Left lobe of liver (tissue), 2 donors: ENCODE measurements around the gene KCNN3. TPM values are rescaled to one million over a fixed set of nuclear protein-coding genes. Genes with fewer than 3 reads are reported as not detected.
"Not testable (repeated sequence)": the region's sequence is repeated elsewhere in the genome, so short reads cannot be mapped to it uniquely, and the experiment has no call there.

Experiments
- ATAC-seq: fragments of 200-7000 bp; cut with Tn5 transposase; one replicate; pipeline ENCODE4 v1.9.1; 2020; ENCODE audit warnings: mild to moderate bottlenecking, moderate library complexity
- DNase-seq: peaks from one replicate; pipeline ENCODE4 v3.0.0-alpha.2; 2020; ENCODE audit warnings: low spot score
- total RNA-seq: library from RNA; stranded (reverse); gene quantifications from one replicate; pipeline ENCODE4 v1.2.1, GENCODE V29; 2021
- donor health status: DM: no; HTN: no; CAD: no; lungs with moderate emphysema.
- donor health status: DM: no; HTN: yes; CAD: no.

KCNN3 gene
- total RNA-seq, result 0.23 TPM

DNA sequence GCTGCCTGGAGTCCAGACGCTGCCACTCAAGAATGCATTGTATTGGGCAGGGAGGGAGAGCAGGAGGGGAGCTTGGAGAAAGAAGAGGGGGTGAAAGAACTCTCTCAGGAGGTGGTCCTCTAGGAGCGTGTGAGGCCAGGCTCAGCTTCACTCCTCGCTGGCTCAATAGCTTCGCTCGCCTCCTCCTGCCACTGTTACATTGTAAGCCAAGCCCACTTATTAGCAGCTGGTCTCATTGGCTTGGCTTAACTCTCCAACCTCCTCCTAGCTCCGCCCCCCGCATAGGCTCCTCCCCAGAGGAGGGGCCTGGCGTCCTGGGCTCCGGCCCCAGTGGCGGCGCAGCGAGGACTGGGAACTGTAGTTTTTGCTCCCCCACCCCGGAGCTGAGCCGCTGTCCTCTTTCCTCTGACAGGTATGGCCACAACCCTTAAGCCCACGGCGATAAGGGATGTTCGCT, at the start of gene KCNN3:
KCNN3 (minus strand) TSS at position 167 of the 457 bp plus-strand sequence. CDS start 317 bp downstream, outside the sequence.
- DNase-seq (peak; percentile 86), ATAC-seq (peak; percentile 99)

DNA sequence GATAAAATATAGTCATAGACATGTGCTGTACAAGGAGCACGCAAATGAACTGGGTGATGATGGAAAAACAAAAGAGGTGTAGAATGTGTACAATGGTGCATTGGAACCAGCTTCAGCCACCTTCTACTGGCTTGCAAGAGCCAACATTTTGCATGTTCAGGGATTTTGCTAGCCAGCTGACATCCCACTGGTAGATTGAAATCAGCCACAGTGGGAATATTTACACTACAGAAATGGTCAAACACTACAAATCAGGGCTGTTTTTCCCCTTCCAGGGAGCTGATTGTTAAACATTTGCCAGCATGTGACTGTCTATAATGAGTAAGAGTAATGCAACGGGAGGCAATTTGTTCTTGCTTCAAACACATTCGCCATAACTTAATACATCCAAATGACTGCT, 43.2 kb upstream of the KCNN3 start:
- ATAC-seq (no peak), DNase-seq (no peak)

DNA sequence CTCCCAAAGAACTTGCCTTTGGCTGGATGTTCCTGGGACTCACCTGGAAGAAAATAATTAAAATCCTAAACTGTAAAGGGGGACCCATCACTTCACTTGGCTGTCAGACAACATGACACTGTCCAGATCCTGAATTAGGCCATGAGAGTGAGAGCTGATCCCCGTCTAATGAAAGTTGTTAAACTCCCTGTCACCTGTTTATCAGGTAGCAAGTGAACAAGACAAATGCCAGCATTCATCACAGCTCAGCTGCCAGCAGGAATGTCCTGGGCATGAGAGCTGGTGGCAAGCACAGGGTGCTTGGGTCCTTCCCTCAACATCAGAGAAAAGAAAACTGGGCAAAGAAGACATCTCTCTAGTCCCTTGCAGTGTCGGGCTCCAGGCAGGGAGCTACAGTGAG, 42.7 kb upstream of the KCNN3 start:
- DNase-seq, result no peak

DNA sequence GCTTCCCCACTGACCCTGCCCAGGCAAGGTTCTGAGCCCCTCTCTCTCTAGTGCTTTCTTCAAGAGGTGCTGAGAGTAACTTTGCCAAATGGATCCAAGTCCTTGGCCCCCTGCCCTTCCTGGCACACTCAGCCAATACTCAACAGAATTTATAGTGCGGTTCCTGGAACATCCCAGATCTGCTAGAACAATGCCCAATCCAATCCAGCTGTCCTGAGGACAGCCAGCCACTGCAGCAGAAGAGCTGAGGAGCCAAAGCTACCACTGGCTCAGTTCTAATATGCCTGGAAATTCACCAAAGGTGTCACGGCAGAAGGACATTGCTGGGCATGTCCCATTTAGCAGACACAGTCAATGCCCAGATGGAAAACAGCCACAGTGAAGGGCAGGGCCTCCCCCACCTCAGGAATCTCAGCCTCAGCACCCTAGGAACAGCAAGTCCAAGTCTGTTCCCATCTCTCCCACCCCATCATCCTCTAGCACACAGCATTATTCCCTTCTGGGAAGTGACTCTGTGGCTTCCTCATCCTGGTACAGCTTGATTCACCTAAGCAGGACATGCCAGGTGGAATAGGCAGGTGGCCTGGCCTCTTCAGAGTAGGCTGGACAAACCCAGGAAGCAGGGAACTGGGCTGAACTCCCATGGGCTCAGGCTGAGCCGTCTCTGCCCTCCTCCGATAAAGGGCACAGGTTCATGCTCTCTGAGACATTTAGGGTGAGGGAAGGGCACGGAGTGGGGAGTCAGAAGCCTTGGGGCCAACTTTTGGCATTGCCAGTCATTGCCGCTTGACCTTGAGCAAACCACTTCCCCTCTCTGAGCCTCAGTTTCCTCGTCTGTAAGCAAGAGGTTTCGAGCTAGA, 41.8 kb upstream of the KCNN3 start:
- ATAC-seq (no peak), DNase-seq (no peak)

More for the DNA sequence above, 42.7 kb upstream of the KCNN3 start:
- no peak for ATAC-seq

DNA sequence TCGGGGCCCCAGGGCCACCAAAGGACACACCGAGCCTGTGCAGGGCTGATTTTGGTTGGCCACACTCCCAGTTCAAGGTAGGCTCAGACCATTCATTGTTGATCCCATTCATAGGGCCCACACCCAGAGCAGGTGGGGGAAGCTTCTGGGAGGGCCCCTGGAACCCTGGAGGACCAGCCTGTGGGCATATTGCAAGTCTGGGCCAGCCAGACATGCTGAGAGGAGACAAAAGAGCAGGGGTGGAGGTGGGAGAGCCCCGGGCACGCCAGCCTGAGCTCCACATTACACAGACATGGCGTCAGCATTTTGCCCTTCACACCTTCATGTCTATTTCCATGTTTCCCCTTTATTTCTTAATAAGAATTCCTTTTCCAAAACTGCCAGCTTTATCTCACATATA, 40.8 kb upstream of the KCNN3 start:
- no peak for ATAC-seq
- DNase-seq, result no peak

DNA sequence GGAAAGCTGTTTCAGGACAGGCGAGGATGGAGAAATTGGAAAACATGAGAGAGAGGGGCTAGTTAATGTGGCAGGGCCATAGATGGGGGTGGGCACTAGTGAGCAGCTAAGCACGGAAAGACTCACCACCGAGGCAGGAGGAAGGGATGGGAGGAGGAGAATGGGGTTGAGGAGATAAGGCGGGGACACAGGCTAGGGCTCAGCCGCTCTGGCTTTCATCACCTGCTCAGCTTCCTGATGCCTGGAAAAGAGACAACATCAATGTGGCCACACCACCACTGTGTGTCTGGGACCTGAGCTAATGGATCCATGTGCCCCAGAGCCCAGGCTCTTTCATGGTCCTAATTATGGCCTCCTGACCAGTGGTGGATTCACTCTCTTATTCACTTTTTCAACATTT, 38.9 kb upstream of the KCNN3 start:
- ATAC-seq (no peak), DNase-seq (no peak)

DNA sequence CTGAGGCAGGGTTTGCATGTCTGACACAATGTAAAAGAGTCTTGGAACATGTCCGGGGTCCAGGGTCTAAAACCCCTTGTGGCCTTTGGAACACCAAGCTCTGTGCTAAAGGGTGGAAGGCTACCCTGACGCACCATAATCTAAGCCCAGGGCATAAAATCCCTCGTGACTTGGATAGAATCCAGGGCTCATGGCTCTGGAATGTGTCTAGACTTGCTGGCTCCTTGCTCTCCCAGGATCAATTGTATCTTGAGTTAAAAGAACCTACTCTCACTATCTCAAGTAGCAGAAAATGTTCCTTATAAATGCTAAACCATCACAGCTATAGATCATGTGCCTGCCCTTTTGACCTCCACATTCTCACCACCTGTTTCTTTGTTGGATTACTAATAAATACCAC, 38.0 kb upstream of the KCNN3 start:
- ATAC-seq, DNase-seq: not testable (repeated sequence)

DNA sequence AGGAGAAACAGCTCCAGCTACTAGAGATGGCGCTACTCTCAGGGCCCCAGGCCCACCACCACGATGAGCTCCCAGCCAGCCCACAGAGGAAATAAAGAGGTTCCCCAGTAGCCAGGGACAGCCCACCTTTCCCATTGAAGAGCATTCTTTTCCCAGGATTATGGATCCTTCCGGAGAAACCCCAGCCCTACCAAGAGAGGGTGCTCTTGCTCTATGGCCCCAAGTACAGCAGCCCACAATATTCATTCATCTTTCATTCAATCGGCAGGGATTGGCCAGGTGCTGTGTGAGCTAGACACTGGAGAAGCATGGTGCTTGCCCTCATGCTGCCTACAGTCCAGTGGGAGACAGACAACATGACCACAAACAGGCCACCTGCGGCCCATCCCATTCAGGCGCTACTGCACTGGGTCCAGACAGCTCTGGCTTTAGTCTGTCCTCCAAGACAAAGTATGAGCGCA, 36.6 kb upstream of the KCNN3 start:
- DNase-seq (no peak), ATAC-seq (peak; percentile 97)

DNA sequence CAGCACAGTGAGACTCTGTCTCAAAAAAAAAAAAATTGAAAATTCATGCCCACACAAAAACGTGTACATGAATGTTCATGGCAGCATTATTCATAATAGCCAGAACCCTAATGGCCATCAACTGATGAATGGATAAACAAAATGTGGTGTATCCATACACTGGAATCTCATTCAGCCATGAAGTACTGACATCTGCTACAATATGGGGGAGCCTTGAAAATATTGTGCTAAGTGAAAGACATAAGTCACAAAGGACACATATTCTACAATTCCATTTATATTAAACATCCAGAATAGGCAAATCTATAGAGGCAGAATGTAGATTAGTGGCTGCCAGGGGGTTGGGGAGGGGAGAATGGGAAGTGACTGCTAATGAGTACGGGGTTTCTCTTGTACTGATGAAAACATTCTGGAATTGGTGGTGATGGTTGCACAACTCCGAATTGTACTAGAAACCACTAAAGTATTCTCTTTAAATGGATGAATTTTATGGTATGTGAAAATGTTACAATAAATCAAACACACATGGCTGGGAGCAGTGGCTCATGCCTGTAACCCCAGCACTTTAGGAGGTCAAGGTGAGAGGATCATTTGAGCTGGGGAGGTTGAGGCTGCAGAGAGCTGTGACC, 33.0 kb upstream of the KCNN3 start:
- ATAC-seq, result no peak
- DNase-seq, result no peak

DNA sequence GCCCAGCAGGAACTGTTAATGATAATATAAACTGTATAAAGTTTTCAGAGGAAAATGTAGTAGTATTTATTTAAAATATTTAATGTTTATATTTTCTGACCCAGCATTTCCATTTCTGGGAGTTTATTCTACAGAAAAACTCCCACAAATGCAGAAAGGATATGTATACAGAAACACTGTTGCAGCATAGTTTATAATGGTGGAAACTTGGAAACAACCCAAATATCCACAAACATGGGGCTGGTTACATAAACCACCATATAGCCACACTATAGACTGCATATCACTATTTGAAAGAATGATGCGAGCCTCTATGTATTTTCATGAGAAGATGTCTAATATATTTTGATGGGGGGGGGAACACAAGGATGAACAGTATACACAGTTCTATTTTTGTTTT, 31.5 kb upstream of the KCNN3 start:
- no peak for DNase-seq
- ATAC-seq, result no peak

DNA sequence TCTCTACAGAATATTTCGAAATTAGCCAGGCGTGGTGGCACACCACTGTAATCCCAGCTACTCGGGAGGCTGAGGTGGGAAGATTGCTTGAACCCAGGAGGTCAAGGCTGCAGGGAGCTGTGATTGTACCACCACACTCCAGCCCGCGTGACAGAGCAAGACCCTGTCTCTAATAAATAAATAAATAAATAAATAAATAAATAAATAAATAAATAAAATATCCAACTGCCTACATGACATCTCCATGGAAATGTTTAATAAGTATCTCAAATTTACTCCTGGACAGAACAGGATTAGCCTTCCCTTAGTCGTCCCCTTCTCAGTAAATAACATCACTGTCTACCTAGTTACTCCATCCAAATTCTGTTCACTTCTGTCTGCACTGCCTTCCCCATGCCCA, 29.0 kb upstream of the KCNN3 start:
- DNase-seq (no peak), ATAC-seq (no peak)

DNA sequence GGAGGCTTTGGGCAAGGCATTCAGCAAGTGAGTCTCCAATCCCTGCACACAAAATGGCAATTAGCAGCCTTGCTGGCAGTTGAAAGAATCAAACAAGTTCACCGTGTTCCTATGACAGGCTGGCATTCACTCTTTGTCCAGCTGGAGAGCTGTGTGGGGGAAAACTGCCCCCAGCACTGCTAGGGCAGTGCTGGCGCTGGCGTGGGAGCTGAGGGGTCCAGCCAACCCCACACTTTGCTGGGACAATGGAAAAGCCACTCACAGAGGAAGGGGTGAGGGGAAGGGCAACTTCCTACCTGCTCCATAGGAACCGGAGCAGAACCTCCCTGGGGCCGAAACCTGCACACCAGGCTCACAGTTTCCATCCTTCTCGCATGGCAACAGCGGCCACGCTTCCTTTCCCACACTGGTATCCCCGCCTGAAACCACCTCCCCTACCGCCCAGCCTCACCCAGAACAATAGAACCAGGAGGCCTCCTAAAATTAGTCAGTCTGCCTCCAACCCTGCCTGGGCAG, 26.7 kb upstream of the KCNN3 start:
- DNase-seq (no peak), ATAC-seq (no peak)

DNA sequence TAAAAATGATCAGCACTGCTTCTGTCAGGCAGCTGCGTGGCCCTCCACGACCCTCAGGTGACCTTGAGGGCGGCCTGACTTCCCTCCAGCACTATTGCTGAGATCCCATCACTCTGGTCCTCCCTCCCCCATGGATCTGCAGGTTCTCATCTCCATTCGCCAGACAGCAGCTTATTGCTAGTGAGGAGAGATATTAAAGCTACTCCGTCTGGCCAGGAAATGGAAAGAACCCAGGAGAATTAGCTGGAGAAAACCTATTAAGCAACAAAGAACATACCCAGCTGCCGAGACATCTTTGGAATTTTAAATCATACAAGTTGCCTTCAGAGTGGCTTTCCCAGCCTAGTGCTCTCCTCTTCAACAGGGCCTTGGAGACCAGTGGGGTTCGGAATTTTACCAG, 25.7 kb upstream of the KCNN3 start:
- ATAC-seq, result no peak
- DNase-seq, result no peak

DNA sequence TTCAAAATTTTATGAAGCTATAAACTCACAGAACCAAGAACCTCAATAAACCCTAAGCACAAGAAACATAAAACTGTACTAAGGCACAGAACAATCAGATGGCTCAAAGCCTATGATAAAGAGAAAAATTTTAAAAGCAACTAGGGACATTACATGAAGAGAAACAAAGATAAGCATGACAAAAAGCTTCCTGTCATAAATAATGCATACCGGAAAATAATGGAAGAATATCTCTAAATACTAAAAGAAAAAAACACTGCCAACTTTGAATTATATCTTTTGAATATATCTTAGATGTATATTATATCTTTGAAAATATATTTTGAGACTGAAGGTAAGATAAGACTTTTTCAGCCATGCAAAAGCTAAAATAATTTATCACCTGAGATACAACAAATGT, 21.4 kb upstream of the KCNN3 start:
- DNase-seq (no peak), ATAC-seq (no peak)

DNA sequence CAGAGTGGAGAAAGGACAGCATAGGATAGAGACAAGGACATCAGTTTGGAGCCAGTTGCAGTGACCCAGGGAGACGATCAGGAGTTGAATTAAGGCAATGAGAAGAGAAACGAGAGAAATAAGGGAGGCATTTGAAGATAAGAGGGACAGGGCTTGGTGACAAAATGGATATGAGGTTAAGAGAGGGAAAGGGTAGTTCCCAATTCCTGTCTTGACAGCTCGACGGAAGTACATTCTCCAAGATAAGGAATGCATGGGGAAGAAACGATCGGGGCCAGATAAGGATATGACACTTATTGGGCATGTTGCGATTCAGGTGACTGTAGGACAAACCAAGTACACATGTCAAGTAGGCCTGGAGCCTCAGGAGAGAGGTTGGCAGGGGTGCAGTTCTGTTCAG, 18.7 kb upstream of the KCNN3 start:
- ATAC-seq, result no peak

DNA sequence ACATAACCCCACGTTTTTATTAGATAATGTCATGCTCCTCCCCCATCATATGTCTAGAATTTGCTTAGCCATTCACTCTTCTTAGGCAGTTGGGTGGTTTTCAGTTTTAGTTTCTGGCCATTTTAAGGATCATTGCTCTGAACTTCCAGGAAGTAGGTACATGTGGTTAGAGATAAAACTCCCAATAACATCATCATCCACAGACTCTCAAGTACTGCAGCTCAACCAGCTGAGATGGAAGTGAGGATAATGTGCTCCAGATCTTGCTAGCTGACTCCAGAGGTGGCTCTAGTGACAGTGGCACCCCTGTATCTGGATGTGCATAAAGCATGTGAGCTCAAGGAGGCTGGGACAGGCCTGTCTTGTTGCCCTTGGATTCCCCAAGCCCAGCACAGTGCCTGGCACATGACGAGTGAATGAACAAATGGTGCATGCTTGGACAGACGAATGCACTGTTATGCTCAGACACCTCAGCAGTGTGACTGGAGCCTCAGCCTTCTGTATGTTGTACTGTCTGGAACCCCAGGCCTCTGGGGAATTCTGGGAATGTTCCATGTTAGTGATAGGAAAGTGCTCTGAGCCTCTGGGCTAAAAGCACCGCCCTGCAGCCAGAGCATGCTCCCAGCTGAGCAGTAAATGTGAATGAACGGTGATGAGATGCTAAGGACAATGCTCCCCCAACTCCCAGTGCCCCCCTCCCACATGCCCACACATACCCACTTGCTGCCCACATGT, 16.4 kb upstream of the KCNN3 start:
- DNase-seq, result no peak
- no peak for ATAC-seq

More for the DNA sequence above, 18.7 kb upstream of the KCNN3 start:
- DNase-seq, result no peak

DNA sequence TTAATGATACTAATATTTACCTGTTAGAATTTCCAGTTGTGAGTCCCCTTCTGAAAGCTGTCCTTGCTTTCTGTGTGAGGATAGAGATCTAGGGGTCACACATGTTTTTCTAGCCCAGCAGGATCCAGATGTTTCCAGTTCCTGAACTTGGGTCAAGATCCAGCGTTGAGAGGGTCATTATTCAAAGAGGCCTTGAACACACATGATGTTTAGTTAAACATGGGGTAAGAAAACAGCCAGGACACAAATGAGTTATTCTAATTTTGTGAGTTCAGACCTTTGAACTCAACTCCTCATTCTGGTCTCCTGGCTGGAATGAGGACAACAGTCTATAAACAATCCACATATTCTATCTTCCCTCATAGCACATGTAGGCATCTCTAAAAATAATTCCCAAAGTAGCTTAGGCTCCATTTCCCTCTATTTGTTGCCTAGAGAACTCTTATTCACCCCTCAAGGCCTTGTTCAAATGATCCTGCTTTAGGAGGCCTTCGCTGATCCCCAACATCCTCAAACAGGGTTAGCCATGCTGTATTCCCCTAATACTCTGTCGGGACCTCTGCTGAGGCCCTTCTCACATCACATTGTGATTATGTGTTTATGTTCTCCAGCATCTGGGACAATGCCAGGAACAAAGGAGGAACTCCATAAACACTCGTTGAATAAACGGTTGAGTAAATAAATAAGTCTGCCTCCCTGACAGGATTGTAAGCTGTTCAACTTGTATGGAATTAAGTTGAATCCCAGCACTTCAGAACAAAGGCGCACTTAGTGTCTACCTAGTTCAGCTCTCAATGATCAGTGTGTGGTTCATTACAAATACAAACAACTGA, 15.0 kb upstream of the KCNN3 start:
- ATAC-seq, result no peak
- DNase-seq, result no peak

DNA sequence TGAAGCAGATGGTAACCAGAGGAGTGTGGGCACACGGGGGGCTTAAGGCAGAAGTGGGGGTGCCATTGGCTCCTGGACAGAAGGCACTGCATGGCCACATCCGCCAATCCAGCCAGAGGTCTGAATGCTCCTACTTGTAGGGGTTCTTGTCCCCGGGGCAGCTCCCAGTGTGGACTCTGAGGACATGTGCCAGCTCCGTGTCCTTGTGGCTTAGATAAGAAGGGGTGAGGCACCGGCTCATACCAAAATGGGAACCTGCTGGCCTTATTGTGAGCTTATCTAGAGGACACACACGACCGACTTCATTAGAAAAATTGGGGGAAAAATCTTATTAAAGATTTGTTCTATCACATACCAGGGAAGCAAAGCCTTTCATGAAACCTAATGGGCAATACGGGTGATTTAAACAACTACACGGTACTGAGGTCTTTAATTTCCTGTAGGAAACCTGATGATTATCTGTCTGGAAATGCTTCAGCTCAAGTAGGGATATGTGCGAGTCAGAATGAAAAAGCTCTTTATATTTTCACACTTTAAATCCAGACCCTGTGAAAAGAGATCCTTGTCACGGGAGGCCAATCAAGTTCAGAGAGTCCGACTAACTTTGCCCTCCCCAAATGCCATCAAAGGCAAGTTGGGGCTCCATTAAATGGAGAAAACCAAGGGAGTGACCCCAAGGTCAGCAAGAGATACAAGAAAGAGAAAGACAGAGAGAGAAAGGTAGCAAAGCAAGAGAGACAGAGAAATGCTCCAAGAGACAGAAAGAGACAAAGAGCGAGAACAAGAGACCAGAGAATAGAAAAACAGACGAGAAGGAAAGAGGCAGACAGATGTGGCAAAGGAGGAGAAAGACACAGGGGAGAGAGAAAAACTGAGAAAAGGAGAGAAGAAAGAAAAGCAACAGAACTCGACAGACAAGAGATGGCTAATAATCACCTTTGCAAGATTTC, 14.1 kb upstream of the KCNN3 start:
- no peak for DNase-seq
- ATAC-seq, result no peak

DNA sequence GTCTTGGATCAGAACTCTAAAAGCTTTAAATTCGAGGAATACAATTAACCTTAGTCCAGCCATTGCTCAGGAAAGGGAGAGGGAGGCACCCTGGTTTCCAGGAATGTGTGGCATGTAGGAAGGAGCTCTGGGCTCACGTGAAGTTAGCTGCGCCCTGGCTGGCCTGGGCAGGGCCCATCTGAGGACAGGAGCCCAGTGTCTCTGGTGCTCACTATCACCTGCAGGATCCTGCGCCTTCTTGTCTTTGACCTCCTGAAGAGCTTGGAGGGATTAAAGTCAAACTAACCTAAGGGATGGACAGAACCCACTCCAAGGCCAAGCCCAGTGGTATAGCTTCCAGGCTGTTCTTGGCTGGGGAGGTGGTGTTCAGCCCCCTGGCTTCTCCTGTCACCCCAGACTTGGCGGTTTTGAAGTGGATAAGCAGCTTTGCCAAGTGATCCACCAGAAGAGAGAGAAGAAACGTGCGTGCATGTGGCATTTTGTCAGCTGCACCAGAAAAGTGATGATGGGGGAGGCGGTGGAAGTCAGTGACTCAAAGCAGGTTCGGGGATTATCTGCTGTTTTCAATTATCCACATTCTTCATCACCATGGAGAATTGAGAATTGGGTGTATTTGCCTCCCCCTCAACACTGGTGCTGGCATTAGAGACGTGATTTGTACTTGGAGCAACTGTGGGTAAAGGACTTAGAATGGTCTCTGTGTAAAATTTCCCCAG, 11.9 kb upstream of the KCNN3 start:
- ATAC-seq (no peak), DNase-seq (no peak)
